Neuronal stem cell (in vitro differentiated cells): ENCODE measurements around the gene TMEM170A.
A peak's percentile ranks its signal among the peaks of the same experiment; 100 is the strongest.
"Not testable (repeated sequence)": the region's sequence is repeated elsewhere in the genome, so short reads cannot be mapped to it uniquely, and the experiment has no call there.

Experiments
- DNase-seq: peaks from one replicate; pipeline ENCODE4 v3.0.0-alpha.2; 2013; ENCODE audit warnings: low spot score
- H2AFZ ChIP-seq: one replicate; pipeline ENCODE4 v1.6.1; 2013; ENCODE audit warnings: mild to moderate bottlenecking, low read length, inconsistent platforms
- H2AK5ac ChIP-seq: 2 replicates; pipeline ENCODE4 v1.6.1; 2013; ENCODE audit warnings: low read depth, mild to moderate bottlenecking, inconsistent platforms, low read length, moderate library complexity, mixed read lengths
- H2BK120ac ChIP-seq: 2 replicates; pipeline ENCODE4 v1.6.1; 2013; ENCODE audit warnings: low read depth, mild to moderate bottlenecking, inconsistent platforms, low read length, moderate library complexity, mixed read lengths
- H2BK12ac ChIP-seq: one replicate; pipeline ENCODE4 v1.6.1; 2013; ENCODE audit warnings: low read length, inconsistent platforms
- H2BK15ac ChIP-seq: 2 replicates; pipeline ENCODE4 v1.6.1; 2013; ENCODE audit warnings: mild to moderate bottlenecking, low read length, inconsistent platforms, mixed read lengths
- H2BK5ac ChIP-seq: one replicate; pipeline ENCODE4 v1.6.1; 2013; ENCODE audit warnings: inconsistent platforms, mild to moderate bottlenecking, low read length, moderate library complexity
- H3K14ac ChIP-seq: one replicate; pipeline ENCODE4 v1.6.1; 2013; ENCODE audit warnings: low read length, inconsistent platforms
- H3K18ac ChIP-seq: 2 replicates; pipeline ENCODE4 v1.6.1; 2013; ENCODE audit warnings: low read length, inconsistent platforms
- H3K23ac ChIP-seq: 2 replicates; pipeline ENCODE4 v1.6.1; 2013; ENCODE audit warnings: low read depth, mild to moderate bottlenecking, mixed read lengths, low read length, inconsistent platforms; ENCODE audit not compliant: poor library complexity
- H3K27ac ChIP-seq: replicated peaks from 3 replicates; pipeline ENCODE4 v1.5.1; 2013; ENCODE audit warnings: low read length, inconsistent platforms
- H3K27me3 ChIP-seq, 3 experiments: 2 replicates each; pipeline ENCODE4 v1.6.1; 2013; ENCODE audit warnings: low read length in 3 of 3, mild to moderate bottlenecking in 2 of 3, inconsistent platforms in 1 of 3, low read depth in 1 of 3, mixed read lengths in 1 of 3, moderate library complexity in 1 of 3; ENCODE audit not compliant: control insufficient read depth in 3 of 3, insufficient read depth in 3 of 3
- H3K36me3 ChIP-seq, 2 donors: replicated peaks in 1 of 2; 2 replicates each; pipeline ENCODE4 v1.6.1; 2013; ENCODE audit warnings: low read length in 2 of 2; ENCODE audit not compliant: control insufficient read depth in 2 of 2, insufficient read depth in 2 of 2
- H3K4ac ChIP-seq: 2 replicates; pipeline ENCODE4 v1.6.1; 2013; ENCODE audit warnings: inconsistent platforms, mild to moderate bottlenecking, low read length, moderate library complexity
- H3K4me1 ChIP-seq, 2 donors: 1 replicate in 1 of 2; 2 replicates in 1 of 2; pipeline ENCODE4 v1.6.1; 2013; ENCODE audit warnings: low read length in 2 of 2, low read depth in 1 of 2; ENCODE audit not compliant: control insufficient read depth in 2 of 2, insufficient read depth in 1 of 2
- H3K4me2 ChIP-seq: one replicate; pipeline ENCODE4 v1.6.1; 2013; ENCODE audit warnings: mild to moderate bottlenecking, low read length, inconsistent platforms; ENCODE audit not compliant: insufficient read depth, poor library complexity, severe bottlenecking
- H3K4me3 ChIP-seq, 2 donors: 2 replicates each; pipeline ENCODE4 v1.5.1; 2013; ENCODE audit warnings: low read length in 2 of 2, mild to moderate bottlenecking in 2 of 2, inconsistent platforms in 1 of 2, moderate library complexity in 1 of 2
- H3K79me1 ChIP-seq: one replicate; pipeline ENCODE4 v1.6.1; 2013; ENCODE audit warnings: low read depth, mild to moderate bottlenecking, inconsistent platforms, low read length, moderate library complexity
- H3K9ac ChIP-seq: one replicate; pipeline ENCODE4 v1.6.1; 2013; ENCODE audit warnings: mild to moderate bottlenecking, low read depth, low read length, inconsistent platforms; ENCODE audit not compliant: poor library complexity
- H3K9me3 ChIP-seq, 2 donors: replicated peaks in 1 of 2; 2 replicates each; pipeline versions ENCODE3 to v1.6.1; 2013; ENCODE audit warnings: low read length in 2 of 2, mild to moderate bottlenecking in 2 of 2, inconsistent platforms in 1 of 2, low read depth in 1 of 2, mixed read lengths in 1 of 2, moderate library complexity in 1 of 2; ENCODE audit not compliant: control insufficient read depth in 2 of 2, insufficient read depth in 1 of 2
- H4K8ac ChIP-seq: one replicate; pipeline ENCODE4 v1.6.1; 2013; ENCODE audit warnings: low read depth, mild to moderate bottlenecking, inconsistent platforms, low read length, moderate library complexity
- H4K91ac ChIP-seq: one replicate; pipeline ENCODE4 v1.6.1; 2013; ENCODE audit warnings: low read length, low read depth, mild to moderate bottlenecking, inconsistent platforms; ENCODE audit not compliant: poor library complexity
- WGBS, 2 donors: extraction: QIAGEN DNeasy Blood & Tissue Kit; methylation state at CpG; one replicate each; pipeline ENCODE4 v1.1.7; 2013; ENCODE audit warnings: missing lambda C conversion rate in 2 of 2, mixed read lengths in 1 of 2; ENCODE audit not compliant: insufficient read length in 2 of 2, insufficient replicate concordance in 1 of 2; ENCODE audit errors: extremely low coverage in 2 of 2; 5-methylcytosine and 5-hydroxymethylcytosine counted together

The TMEM170A gene

GRCh38 chr16:75456971-75457370 lies 7.5 kb downstream of the TMEM170A start:
- no peak overlapping the region for H4K8ac ChIP-seq
- H3K23ac ChIP-seq = no peak overlapping the region
- H3K9me3 ChIP-seq = peaks cover 0 to 2% of the 10 kb centered on the region in 2 donors
- peaks cover 2 to 36% of the 10 kb centered on the region in 2 donors for H3K36me3 ChIP-seq
- peaks cover 15% of the 10 kb centered on the region for H3K79me1 ChIP-seq
- no CpG with 5 or more reads among the region's 1 CpG for WGBS, 2 donors
- no peak overlapping the region for H3K9ac ChIP-seq
- no peak overlapping the region for H2BK12ac ChIP-seq
- H4K91ac ChIP-seq = no peak overlapping the region
- no peak overlapping the region for H2BK15ac ChIP-seq
- H3K4me3 ChIP-seq = no peak overlapping the region
- H3K18ac ChIP-seq = no peak overlapping the region
- no peak overlapping the region for H3K27ac ChIP-seq
- no peak overlapping the region for H3K4me2 ChIP-seq
- no peak overlapping the region for H3K14ac ChIP-seq
- H3K4me1 ChIP-seq = peaks cover 2 to 16% of the 10 kb centered on the region in 2 donors
- H2AFZ ChIP-seq = no peak overlapping the region
- DNase-seq = no peak
- H3K4ac ChIP-seq = no peak overlapping the region
- H2BK5ac ChIP-seq = no peak overlapping the region
- no peak overlapping the region for H2AK5ac ChIP-seq
- H3K27me3 ChIP-seq = no peaks in the 10 kb centered on the region
- no peak overlapping the region for H2BK120ac ChIP-seq

- not testable (repeated sequence) for H3K4me2 ChIP-seq
- no CpG with 5 or more reads among the region's 4 CpGs for WGBS, 2 donors
- H3K4me1 ChIP-seq = peaks cover 2 to 16% of the 10 kb centered on the region in 2 donors
Observed at GRCh38 chr16:75456486-75456885, 8.0 kb downstream of the TMEM170A start.

GRCh38 chr16:75455677-75456076 lies 8.8 kb downstream of the TMEM170A start:
- Histone ChIP-seq H2BK12ac (no peak overlapping the region), H3K18ac (no peak overlapping the region), H3K4me1 (peaks cover 2 to 16% of the 10 kb centered on the region in 2 donors), H3K9me3 (peaks cover 0 to 2% of the 10 kb centered on the region in 2 donors), H3K4me2 (no peak overlapping the region), H2BK120ac (no peak overlapping the region), H3K27ac (no peak overlapping the region), H4K91ac (no peak overlapping the region), H3K14ac (no peak overlapping the region), H2AK5ac (no peak overlapping the region), H3K9ac (no peak overlapping the region), H2BK15ac (no peak overlapping the region), H3K27me3 (no peaks in the 10 kb centered on the region), H3K36me3 (peaks cover 7 to 47% of the 10 kb centered on the region in 2 donors), H3K79me1 (peaks cover 15% of the 10 kb centered on the region), H4K8ac (no peak overlapping the region), H2BK5ac (no peak overlapping the region), H2AFZ (no peak overlapping the region), H3K4ac (no peak overlapping the region), H3K4me3 (no peak overlapping the region), H3K23ac (no peak overlapping the region)
- WGBS, 2 donors = no CpG with 5 or more reads among the region's 5 CpGs
- DNase-seq = no peak

More at GRCh38 chr16:75456486-75456885, 8.0 kb downstream of the TMEM170A start:
- H3K27ac ChIP-seq, H4K8ac ChIP-seq, H3K14ac ChIP-seq, H2BK120ac ChIP-seq, H3K23ac ChIP-seq, H3K9me3 ChIP-seq, H2BK12ac ChIP-seq, H2AFZ ChIP-seq, H2AK5ac ChIP-seq, H3K4ac ChIP-seq, H3K27me3 ChIP-seq, H2BK15ac ChIP-seq, H3K4me3 ChIP-seq, H3K9ac ChIP-seq, H4K91ac ChIP-seq, DNase-seq, H3K18ac ChIP-seq: not testable (repeated sequence)
- Histone ChIP-seq H2BK5ac (peak overlapping the region; percentile 39), H3K79me1 (peaks cover 15% of the 10 kb centered on the region), H3K36me3 (peaks cover 4 to 39% of the 10 kb centered on the region in 2 donors)

- Histone ChIP-seq H3K18ac (no peak overlapping the region), H3K79me1 (peaks cover 11% of the 10 kb centered on the region), H4K8ac (no peak overlapping the region), H3K27me3 (no peaks in the 10 kb centered on the region), H3K36me3 (peaks cover 5 to 53% of the 10 kb centered on the region in 2 donors), H3K9me3 (no peaks in the 10 kb centered on the region), H3K27ac (no peak overlapping the region), H3K4me1 (peaks cover 0 to 10% of the 10 kb centered on the region in 2 donors), H2BK12ac (no peak overlapping the region), H3K4ac (no peak overlapping the region), H2BK5ac (no peak overlapping the region), H3K23ac (no peak overlapping the region), H3K4me3 (no peak overlapping the region), H2AK5ac (no peak overlapping the region), H2BK120ac (no peak overlapping the region), H4K91ac (no peak overlapping the region), H3K4me2 (no peak overlapping the region), H2BK15ac (no peak overlapping the region), H3K14ac (no peak overlapping the region), H3K9ac (no peak overlapping the region), H2AFZ (no peak overlapping the region)
- no CpG with 5 or more reads among the region's 12 CpGs for WGBS, 2 donors
- DNase-seq = no peak
Observed at GRCh38 chr16:75452464-75453190, 11.9 kb downstream of the TMEM170A start.
